Measurements from ENCODE around the gene ZNF438.

The ZNF438 gene

GRCh38 chr10:30877111-30877510 is 154.6 kb downstream of the ZNF438 start:
- no peaks in the 10 kb centered on the region for H3K27me3 ChIP-seq (ENCODE audit: control insufficient read depth, low read length)
- H3K27ac ChIP-seq (ENCODE audit: low read depth, low read length) = no peak overlapping the region
- no peaks in the 10 kb centered on the region for H3F3A ChIP-seq (ENCODE audit: control insufficient read depth, insufficient read depth)
- no peak overlapping the region for H3K4me2 ChIP-seq (ENCODE audit: low read length)
- no peaks in the 10 kb centered on the region for H3K36me3 ChIP-seq (ENCODE audit: control insufficient read depth, low read length)
- no peaks in the 10 kb centered on the region for H3K9me3 ChIP-seq (ENCODE audit: control insufficient read depth, insufficient read depth, low read length)
- no peak overlapping the region for H3K4me3 ChIP-seq (ENCODE audit: low read length)
- TF ChIP-seq EZH2phosphoT487 (IDR thresholded peaks at IDR 0.05; ENCODE audit: borderline replicate concordance, low read length) = no peak
- no peak for TF ChIP-seq CTCF (IDR thresholded peaks at IDR 0.05; ENCODE audit: low read depth, low read length, poor library complexity, severe bottlenecking)
- no peaks in the 10 kb centered on the region for H4K20me1 ChIP-seq (ENCODE audit: control insufficient read depth, insufficient read depth, low read depth, low read length)
- H3K79me2 ChIP-seq (ENCODE audit: control insufficient read depth, low read length) = no peaks in the 10 kb centered on the region
- H3K4me1 ChIP-seq (ENCODE audit: control insufficient read depth, low read length) = no peaks in the 10 kb centered on the region
- H3K9me2 ChIP-seq (replicated peaks; ENCODE audit: control insufficient read depth, low read length) = no peaks in the 10 kb centered on the region

- Histone ChIP-seq H3K4me3 (ENCODE audit: low read length) (no peak overlapping the region), H3K79me2 (ENCODE audit: control insufficient read depth, low read length) (no peaks in the 10 kb centered on the region), H3K9me3 (ENCODE audit: control insufficient read depth, insufficient read depth, low read length) (no peaks in the 10 kb centered on the region), H3K4me1 (ENCODE audit: control insufficient read depth, low read length) (no peaks in the 10 kb centered on the region), H3K36me3 (ENCODE audit: control insufficient read depth, low read length) (no peaks in the 10 kb centered on the region), H3K27me3 (ENCODE audit: control insufficient read depth, low read length) (no peaks in the 10 kb centered on the region), H4K20me1 (ENCODE audit: control insufficient read depth, insufficient read depth, low read depth, low read length) (no peaks in the 10 kb centered on the region), H3K9me2 (replicated peaks; ENCODE audit: control insufficient read depth, low read length) (no peaks in the 10 kb centered on the region), H3K4me2 (ENCODE audit: low read length) (no peak overlapping the region), H3K27ac (ENCODE audit: low read depth, low read length) (no peak overlapping the region), H3F3A (ENCODE audit: control insufficient read depth, insufficient read depth) (no peaks in the 10 kb centered on the region)
- no peak for TF ChIP-seq EZH2phosphoT487 (IDR thresholded peaks at IDR 0.05; ENCODE audit: borderline replicate concordance, low read length)
- no peak for TF ChIP-seq CTCF (IDR thresholded peaks at IDR 0.05; ENCODE audit: low read depth, low read length, poor library complexity, severe bottlenecking)
Observed at GRCh38 chr10:30873411-30873810, 158.3 kb downstream of the ZNF438 start.

DNA sequence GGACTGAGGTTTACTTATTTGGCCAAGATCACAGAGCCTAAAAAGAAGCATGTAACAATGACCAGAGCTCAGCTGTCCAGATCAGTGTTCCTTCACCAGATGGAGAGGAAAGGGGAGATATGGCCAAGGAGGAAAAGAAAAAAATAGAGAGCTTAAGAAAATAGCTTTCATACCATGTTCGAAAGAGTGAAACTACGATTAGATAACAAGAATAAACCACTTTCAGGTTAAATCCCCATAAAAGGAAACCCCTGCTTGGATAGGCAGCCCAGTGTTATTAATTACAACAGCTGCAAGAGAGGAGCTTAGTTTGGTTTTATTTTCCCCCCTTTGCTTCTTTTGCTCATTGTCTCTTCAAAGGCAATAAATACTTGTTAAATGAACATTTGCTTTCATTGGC is 160.8 kb downstream of the ZNF438 start:
- Histone ChIP-seq H3K27me3 (ENCODE audit: control insufficient read depth, low read length) (no peaks in the 10 kb centered on the region), H4K20me1 (ENCODE audit: control insufficient read depth, insufficient read depth, low read depth, low read length) (no peaks in the 10 kb centered on the region), H3F3A (ENCODE audit: control insufficient read depth, insufficient read depth) (no peaks in the 10 kb centered on the region), H3K27ac (ENCODE audit: low read depth, low read length) (no peak overlapping the region), H3K79me2 (ENCODE audit: control insufficient read depth, low read length) (no peaks in the 10 kb centered on the region), H3K36me3 (ENCODE audit: control insufficient read depth, low read length) (no peaks in the 10 kb centered on the region), H3K9me3 (ENCODE audit: control insufficient read depth, insufficient read depth, low read length) (no peaks in the 10 kb centered on the region), H3K4me1 (ENCODE audit: control insufficient read depth, low read length) (no peaks in the 10 kb centered on the region), H3K4me2 (ENCODE audit: low read length) (no peak overlapping the region), H3K9me2 (replicated peaks; ENCODE audit: control insufficient read depth, low read length) (no peaks in the 10 kb centered on the region), H3K4me3 (ENCODE audit: low read length) (no peak overlapping the region)
- TF ChIP-seq EZH2phosphoT487 (IDR thresholded peaks at IDR 0.05; ENCODE audit: borderline replicate concordance, low read length) (no peak), CTCF (IDR thresholded peaks at IDR 0.05; ENCODE audit: low read depth, low read length, poor library complexity, severe bottlenecking) (no peak)

- Histone ChIP-seq H3K27me3 (ENCODE audit: control insufficient read depth, low read length) (no peaks in the 10 kb centered on the region), H3K4me3 (ENCODE audit: low read length) (no peak overlapping the region), H3K9me3 (ENCODE audit: control insufficient read depth, insufficient read depth, low read length) (no peaks in the 10 kb centered on the region), H3K4me1 (ENCODE audit: control insufficient read depth, low read length) (no peaks in the 10 kb centered on the region), H4K20me1 (ENCODE audit: control insufficient read depth, insufficient read depth, low read depth, low read length) (no peaks in the 10 kb centered on the region), H3K4me2 (ENCODE audit: low read length) (no peak overlapping the region), H3K9me2 (replicated peaks; ENCODE audit: control insufficient read depth, low read length) (no peaks in the 10 kb centered on the region), H3F3A (ENCODE audit: control insufficient read depth, insufficient read depth) (no peaks in the 10 kb centered on the region), H3K79me2 (ENCODE audit: control insufficient read depth, low read length) (no peaks in the 10 kb centered on the region), H3K36me3 (ENCODE audit: control insufficient read depth, low read length) (no peaks in the 10 kb centered on the region), H3K27ac (ENCODE audit: low read depth, low read length) (no peak overlapping the region)
- no peak for TF ChIP-seq EZH2phosphoT487 (IDR thresholded peaks at IDR 0.05; ENCODE audit: borderline replicate concordance, low read length)
- TF ChIP-seq CTCF (IDR thresholded peaks at IDR 0.05; ENCODE audit: low read depth, low read length, poor library complexity, severe bottlenecking) = no peak
Observed at GRCh38 chr10:30869566-30869965, 162.1 kb downstream of the ZNF438 start.

All from DOHH2 (cell line).